MM.1S (cell line): ENCODE results near the gene ACOT13.

Experiments used
- EZH2 ChIP-seq: fragments of 300-600 bp; sonication (generic); optimal IDR thresholded peaks from 2 replicates; pipeline ENCODE3; 2017; ENCODE audit warnings: low read depth, mild to moderate bottlenecking, antibody characterized with exemption, low read length, mixed read lengths
- TF ChIP-seq, protein P1 (sequence below): fragments of 300-600 bp; sonication (generic); IDR thresholded peaks from 2 replicates; pipeline ENCODE4 v1.5.1; 2016; ENCODE audit warnings: antibody characterized with exemption, low read length, mixed read lengths

DNA sequence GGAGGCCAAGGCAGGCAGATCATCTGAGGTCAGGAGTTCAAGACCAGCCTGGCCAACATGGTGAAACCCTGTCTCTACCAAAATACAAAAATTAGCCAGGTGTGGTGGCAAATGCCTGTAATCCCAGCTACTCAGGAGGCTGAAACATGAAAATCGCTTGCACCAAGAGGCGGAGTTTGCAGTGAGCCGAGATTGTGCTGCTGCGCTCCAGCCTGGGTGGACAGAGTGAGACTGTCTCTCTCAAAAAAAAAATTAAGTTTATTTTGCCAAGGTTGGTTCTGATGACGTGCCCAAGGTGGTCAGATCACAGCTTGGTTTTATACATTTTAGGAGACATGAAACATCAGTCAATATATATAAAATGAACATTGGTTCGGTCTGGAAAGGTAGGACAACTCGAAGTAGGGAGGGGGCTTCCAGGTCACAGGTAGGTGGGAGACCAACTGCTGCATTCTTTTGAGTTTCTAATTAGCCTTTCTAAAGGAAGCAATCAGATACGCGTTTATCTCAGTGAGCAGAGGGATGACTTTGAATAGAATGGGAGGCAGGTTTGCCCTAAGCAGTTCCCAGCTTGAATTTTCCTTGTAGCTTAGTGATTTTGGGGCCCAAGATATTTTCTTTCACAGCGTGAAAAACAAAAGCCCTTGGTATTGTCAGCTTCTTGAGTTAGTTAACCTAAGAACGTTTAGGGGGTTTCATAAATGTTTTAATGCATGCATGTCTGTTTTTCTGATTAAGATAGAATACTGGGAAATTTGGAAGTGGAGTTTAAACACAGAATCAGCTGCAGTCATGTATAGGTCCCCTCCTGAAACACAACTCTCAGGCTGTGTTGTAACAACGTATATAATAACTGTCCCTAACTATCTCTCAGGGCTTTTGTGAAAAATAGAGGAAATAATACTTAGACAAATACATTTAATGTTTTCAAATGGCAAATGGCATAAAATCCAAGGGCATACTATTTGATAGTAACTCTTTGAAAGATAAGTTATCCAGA lies 16.7 kb downstream of the ACOT13 start:
- no peak for TF ChIP-seq EZH2
- TF ChIP-seq, protein P1, sequence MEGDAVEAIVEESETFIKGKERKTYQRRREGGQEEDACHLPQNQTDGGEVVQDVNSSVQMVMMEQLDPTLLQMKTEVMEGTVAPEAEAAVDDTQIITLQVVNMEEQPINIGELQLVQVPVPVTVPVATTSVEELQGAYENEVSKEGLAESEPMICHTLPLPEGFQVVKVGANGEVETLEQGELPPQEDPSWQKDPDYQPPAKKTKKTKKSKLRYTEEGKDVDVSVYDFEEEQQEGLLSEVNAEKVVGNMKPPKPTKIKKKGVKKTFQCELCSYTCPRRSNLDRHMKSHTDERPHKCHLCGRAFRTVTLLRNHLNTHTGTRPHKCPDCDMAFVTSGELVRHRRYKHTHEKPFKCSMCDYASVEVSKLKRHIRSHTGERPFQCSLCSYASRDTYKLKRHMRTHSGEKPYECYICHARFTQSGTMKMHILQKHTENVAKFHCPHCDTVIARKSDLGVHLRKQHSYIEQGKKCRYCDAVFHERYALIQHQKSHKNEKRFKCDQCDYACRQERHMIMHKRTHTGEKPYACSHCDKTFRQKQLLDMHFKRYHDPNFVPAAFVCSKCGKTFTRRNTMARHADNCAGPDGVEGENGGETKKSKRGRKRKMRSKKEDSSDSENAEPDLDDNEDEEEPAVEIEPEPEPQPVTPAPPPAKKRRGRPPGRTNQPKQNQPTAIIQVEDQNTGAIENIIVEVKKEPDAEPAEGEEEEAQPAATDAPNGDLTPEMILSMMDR = no peak
